Measurements from ENCODE around the gene ATRX. TPM values are rescaled to one million over a fixed set of nuclear protein-coding genes. Genes with fewer than 3 reads are reported as not detected.
"Not testable (repeated sequence)": the region's sequence is repeated elsewhere in the genome, so short reads cannot be mapped to it uniquely, and the experiment has no call there.

Gene ATRX
- total RNA-seq, 2 donors from 2014 or later = 74.5 to 77.0 TPM

GRCh38 chrX:77502951-77503525, 283.0 kb downstream of the ATRX start:
- ATAC-seq (replicated peaks in 1 of 2) (no peak), DNase-seq (no peak)
- H3K4me3 Mint-ChIP-seq = no peak overlapping the region
- H3K27ac Mint-ChIP-seq = no peak overlapping the region
- peaks cover 0 to 2% of the 10 kb centered on the region in 2 donors for H3K36me3 Mint-ChIP-seq (ENCODE audit: insufficient read depth in 2 of 2)
- peaks cover 12% of the 10 kb centered on the region for H3K27me3 Mint-ChIP-seq (ENCODE audit: low read depth)
- no peaks in the 10 kb centered on the region for H3K4me1 Mint-ChIP-seq (ENCODE audit: low read depth)
- H3K9me3 Mint-ChIP-seq = no peaks in the 10 kb centered on the region

- not testable (repeated sequence) for ATAC-seq (replicated peaks in 1 of 2); H3K4me1 Mint-ChIP-seq (ENCODE audit: low read depth); H3K9me3 Mint-ChIP-seq; H3K4me3 Mint-ChIP-seq; DNase-seq; H3K27ac Mint-ChIP-seq; H3K36me3 Mint-ChIP-seq (ENCODE audit: insufficient read depth in 2 of 2)
- peaks cover 16% of the 10 kb centered on the region for H3K27me3 Mint-ChIP-seq (ENCODE audit: low read depth)
These were observed 285.9 kb downstream of the ATRX start for GRCh38 chrX:77500164-77500563.

- no peak for DNase-seq
- Mint-ChIP-seq H3K36me3 (ENCODE audit: insufficient read depth in 2 of 2) (peaks cover 0 to 2% of the 10 kb centered on the region in 2 donors), H3K27ac (no peak overlapping the region), H3K4me3 (no peak overlapping the region), H3K9me3 (no peaks in the 10 kb centered on the region), H3K4me1 (ENCODE audit: low read depth) (no peaks in the 10 kb centered on the region), H3K27me3 (ENCODE audit: low read depth) (peaks cover 29% of the 10 kb centered on the region)
- ATAC-seq (replicated peaks in 1 of 2) = no peak
These were observed 292.1 kb downstream of the ATRX start for GRCh38 chrX:77493677-77494553.

GRCh38 chrX:77484045-77484444, 302.0 kb downstream of the ATRX start:
- Mint-ChIP-seq H3K4me3 (no peak overlapping the region), H3K27ac (no peak overlapping the region), H3K36me3 (ENCODE audit: insufficient read depth in 2 of 2) (peaks cover 0 to 7% of the 10 kb centered on the region in 2 donors), H3K4me1 (ENCODE audit: low read depth) (no peaks in the 10 kb centered on the region), H3K27me3 (ENCODE audit: low read depth) (peaks cover 6% of the 10 kb centered on the region), H3K9me3 (peaks cover 2 to 3% of the 10 kb centered on the region in 2 donors)
- DNase-seq (no peak), ATAC-seq (replicated peaks in 1 of 2) (no peak)

- Mint-ChIP-seq H3K4me1 (ENCODE audit: low read depth) (no peaks in the 10 kb centered on the region), H3K36me3 (ENCODE audit: insufficient read depth in 2 of 2) (no peaks in the 10 kb centered on the region), H3K4me3 (no peak overlapping the region), H3K27me3 (ENCODE audit: low read depth) (peaks cover 8% of the 10 kb centered on the region), H3K27ac (no peak overlapping the region), H3K9me3 (no peaks in the 10 kb centered on the region)
- DNase-seq (no peak), ATAC-seq (replicated peaks in 1 of 2) (no peak)
These were observed 330.6 kb downstream of the ATRX start for GRCh38 chrX:77455437-77455836.

Other genes starting within 250 kb of the ATRX start
- gene MAGT1, start 109.2 kb upstream of the ATRX start, total RNA-seq = 10 to 100 TPM; 29.6 to 35.0 TPM
- gene COX7B, start 113.3 kb upstream of the ATRX start, total RNA-seq = 100 to 1,000 TPM; 145 to 148 TPM
- gene ATP7A, start 124.5 kb upstream of the ATRX start, total RNA-seq = 10 to 100 TPM in 1 of 2 donors, 1 to 10 TPM in 1; 9.9 to 10.1 TPM
- not detected for gene PGAM4, start 183.4 kb upstream of the ATRX start, total RNA-seq

All from activated T-cell treated with anti-CD3 and anti-CD28 coated beads, Interleukin-2, amount 50 U/mL, for 72 hours (primary cell).